ENCODE data around the gene TXNDC17. TPM values are rescaled to one million over a fixed set of nuclear protein-coding genes. Genes with fewer than 3 reads are reported as not detected.

Gene TXNDC17
- total and polyA plus RNA-seq, 2 of the 8 experiments (the other 6 are each of a cell fraction or from before 2014, with no cell fraction given), result 182 to 410 TPM

DNA sequence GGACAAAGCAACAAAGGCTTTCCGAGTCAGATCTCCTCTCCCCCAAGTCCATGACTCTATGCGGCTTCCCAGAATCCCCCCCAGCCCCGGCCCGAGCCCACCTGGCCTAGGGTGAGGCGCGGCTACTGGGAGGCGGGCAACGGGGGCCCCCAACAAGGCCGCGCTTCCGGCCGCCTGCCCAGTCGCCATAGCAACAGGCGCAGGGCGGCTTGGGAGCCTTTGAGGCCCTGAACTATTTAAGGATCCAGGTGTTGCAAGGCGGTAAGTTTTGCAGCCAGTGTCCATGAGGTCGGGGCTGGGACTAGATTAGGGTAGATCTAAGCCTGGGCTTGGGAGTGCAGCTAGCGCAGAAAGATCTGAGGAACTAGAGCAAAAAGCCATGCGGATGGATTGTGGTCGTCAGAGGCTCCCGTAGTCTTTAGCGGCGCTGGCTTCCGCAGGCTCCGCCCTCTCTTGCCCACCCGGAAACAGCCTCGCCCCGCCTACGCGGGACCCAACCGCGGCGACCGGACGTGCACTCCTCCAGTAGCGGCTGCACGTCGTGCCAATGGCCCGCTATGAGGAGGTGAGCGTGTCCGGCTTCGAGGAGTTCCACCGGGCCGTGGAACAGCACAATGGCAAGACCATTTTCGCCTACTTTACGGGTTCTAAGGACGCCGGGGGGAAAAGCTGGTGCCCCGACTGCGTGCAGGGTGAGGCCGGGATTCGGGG, at the start of gene TXNDC17, which contains the start of gene KIAA0753 (continued):
- TF ChIP-seq POU5F1 (IDR thresholded peaks at IDR 0.05; ENCODE audit: low read depth, low read length) (no peak), BRCA1 (IDR thresholded peaks at IDR 0.05; ENCODE audit: low read depth, low read length) (no peak), CHD1 (IDR thresholded peaks at IDR 0.05; ENCODE audit: low read depth, low read length) (no peak), CREB1 (IDR thresholded peaks at IDR 0.05) (no peak; the same call in 1 of the 2 replicates), EP300 (IDR thresholded peaks at IDR 0.05; ENCODE audit: borderline replicate concordance in 1 of 2, low read depth in 2 of 2, low read length in 2 of 2) (no peak), TAF1 (IDR thresholded peaks at IDR 0.05; ENCODE audit: low read depth, low read length) (peak; percentile 85), CEBPB (IDR thresholded peaks at IDR 0.05; ENCODE audit: low read depth, low read length) (no peak), KDM5A (IDR thresholded peaks at IDR 0.05; ENCODE audit: low read length) (no peak), CHD2 (IDR thresholded peaks at IDR 0.05; ENCODE audit: low read length) (no peak), RNF2 (IDR thresholded peaks at IDR 0.05; ENCODE audit: borderline replicate concordance, low read depth, low read length, missing control alignments, poor library complexity, severe bottlenecking) (no peak), HDAC6 (IDR thresholded peaks at IDR 0.05; ENCODE audit: low read depth, low read length) (no peak), RBBP5 (IDR thresholded peaks at IDR 0.05; ENCODE audit: borderline replicate concordance, low read depth, low read length) (0 out of 2 replicates have a peak, but pooled peaks have one; percentile 37), SAP30 (IDR thresholded peaks at IDR 0.05; ENCODE audit: insufficient read depth, insufficient replicate concordance, low read length) (peak; percentile 85)
